ENCODE data around the gene ARSJ.
"Not testable (repeated sequence)": the region's sequence is repeated elsewhere in the genome, so short reads cannot be mapped to it uniquely, and the experiment has no call there.

ARSJ gene

DNA sequence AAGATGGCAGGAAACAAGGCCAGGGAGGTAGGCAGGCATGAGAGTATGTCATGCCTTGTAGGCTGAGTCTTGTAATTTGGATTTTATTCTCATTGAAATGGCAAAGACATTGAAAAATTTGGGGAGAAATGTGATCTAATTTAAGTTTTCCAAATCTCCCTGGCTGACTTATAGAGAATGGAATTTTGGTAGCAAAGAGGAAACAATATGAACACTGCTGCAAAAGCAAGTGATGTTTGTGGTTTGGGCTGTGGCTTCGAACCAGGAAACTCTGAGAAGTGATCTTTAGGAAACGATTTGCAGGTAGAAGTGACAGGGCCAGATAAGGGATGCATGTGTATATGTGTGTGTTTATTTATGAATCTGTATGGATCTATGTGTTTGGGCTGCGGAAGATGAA is 35.6 kb downstream of the ARSJ start:
- TF ChIP-seq, protein P1, sequence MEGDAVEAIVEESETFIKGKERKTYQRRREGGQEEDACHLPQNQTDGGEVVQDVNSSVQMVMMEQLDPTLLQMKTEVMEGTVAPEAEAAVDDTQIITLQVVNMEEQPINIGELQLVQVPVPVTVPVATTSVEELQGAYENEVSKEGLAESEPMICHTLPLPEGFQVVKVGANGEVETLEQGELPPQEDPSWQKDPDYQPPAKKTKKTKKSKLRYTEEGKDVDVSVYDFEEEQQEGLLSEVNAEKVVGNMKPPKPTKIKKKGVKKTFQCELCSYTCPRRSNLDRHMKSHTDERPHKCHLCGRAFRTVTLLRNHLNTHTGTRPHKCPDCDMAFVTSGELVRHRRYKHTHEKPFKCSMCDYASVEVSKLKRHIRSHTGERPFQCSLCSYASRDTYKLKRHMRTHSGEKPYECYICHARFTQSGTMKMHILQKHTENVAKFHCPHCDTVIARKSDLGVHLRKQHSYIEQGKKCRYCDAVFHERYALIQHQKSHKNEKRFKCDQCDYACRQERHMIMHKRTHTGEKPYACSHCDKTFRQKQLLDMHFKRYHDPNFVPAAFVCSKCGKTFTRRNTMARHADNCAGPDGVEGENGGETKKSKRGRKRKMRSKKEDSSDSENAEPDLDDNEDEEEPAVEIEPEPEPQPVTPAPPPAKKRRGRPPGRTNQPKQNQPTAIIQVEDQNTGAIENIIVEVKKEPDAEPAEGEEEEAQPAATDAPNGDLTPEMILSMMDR (conservative IDR thresholded peaks at IDR 0.05), result no peak
- no peak overlapping the region for H3K27ac ChIP-seq

GRCh38 chr4:113943085-113943484 is 36.4 kb downstream of the ARSJ start:
- TF ChIP-seq, protein P1 (conservative IDR thresholded peaks at IDR 0.05), result no peak
- no peak overlapping the region for H3K27ac ChIP-seq

DNA sequence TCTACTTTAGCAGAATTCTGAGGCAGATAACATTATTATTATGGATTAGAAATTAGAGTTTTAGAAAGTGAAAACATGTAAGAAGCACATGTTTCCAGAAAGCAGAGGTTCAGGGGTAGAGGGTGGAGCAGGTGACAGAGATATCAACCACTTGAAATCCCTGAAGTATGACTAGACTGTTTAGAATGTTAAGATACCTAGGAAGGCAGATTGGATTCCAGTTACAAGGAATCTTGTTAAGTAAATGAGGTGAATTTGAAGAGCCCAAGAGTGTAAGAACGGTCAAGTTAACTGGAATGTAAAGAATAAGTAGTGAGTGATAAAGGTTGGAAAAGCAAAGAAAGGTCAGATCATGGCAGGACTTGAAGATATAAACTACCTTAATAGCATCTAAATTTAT is 37.6 kb downstream of the ARSJ start:
- TF ChIP-seq, protein P1 (conservative IDR thresholded peaks at IDR 0.05), result no peak
- no peak overlapping the region for H3K27ac ChIP-seq

GRCh38 chr4:113940103-113940502 is 39.3 kb downstream of the ARSJ start:
- H3K27ac ChIP-seq, result not testable (repeated sequence)

DNA sequence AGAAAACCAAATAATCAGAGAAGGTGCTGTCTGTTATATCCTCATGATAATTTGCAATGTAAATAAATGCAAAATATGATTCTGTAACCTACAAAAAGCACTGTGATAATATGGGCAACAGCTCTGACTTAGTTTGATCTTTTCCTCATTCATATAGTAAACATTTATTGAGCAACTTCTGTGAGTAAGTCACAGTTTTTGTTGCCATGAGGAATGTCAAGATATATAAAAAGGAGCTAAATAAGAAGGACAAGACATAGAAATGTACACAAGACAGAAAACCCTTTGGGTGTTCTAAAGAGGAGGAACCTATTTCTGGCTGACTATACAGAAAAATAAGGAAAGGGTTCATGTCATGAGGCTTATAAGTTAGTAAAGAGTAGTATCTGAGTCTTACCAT is 44.3 kb downstream of the ARSJ start:
- TF ChIP-seq, protein P1 (conservative IDR thresholded peaks at IDR 0.05), result no peak
- no peak overlapping the region for H3K27ac ChIP-seq

DNA sequence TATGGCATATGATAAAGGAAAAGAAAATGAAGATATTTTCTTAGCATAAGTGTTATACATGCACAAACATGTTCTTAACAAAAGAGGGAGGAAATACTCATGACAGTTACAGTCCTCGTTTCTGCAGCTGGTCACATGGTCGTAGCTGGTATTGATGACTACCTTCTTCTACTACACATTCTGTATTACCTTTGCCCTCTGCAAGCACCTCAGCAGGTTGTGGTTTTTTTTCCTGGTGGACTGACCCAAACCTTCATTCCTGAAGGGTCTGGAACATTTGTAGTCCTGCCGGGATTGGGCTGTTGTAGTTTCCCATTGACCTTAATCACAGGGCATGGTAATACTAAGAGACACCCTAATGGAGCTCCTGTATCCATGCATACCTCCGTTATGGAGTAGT is 54.7 kb downstream of the ARSJ start:
- H3K27ac ChIP-seq, result not testable (repeated sequence)

DNA sequence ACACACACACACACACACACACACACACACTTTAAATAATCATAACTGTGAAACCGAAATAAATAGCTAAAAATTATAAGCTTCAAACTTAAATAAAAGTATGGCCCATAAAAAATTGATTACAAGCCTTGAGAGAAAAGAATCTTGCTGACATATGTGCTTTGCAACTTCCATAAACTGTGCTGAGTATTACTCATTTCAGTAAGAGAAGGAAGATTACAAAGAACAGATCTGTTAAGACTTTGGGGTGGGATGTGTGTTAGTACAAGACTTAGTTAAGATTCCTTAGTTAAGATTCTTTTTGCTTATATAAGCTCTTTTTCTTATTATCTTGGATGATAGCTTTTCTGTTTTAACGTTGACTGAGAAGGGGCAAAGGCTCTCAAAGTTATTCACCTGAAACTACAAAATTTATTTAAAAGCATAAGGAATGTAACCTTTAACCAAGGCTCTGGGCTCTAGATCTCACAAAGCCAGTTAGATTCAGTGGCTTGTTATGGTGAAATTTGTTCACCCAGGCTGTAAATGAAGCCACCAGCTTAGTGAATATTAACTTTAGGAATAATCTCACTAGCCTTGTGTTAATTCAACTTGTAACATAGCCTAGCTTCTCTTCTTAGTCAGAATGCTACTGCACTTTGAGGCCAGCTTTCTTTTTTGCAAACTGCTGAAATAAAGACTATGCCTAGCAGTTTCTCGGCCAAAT is 58.2 kb downstream of the ARSJ start:
- no peak overlapping the region for H3K27ac ChIP-seq
- TF ChIP-seq, protein P1 (conservative IDR thresholded peaks at IDR 0.05), result no peak

- no peak overlapping the region for H3K27ac ChIP-seq
- TF ChIP-seq, protein P1 (conservative IDR thresholded peaks at IDR 0.05), result no peak
Measured at GRCh38 chr4:113919611-113920010, 59.8 kb downstream of the ARSJ start.

GRCh38 chr4:113919145-113919544 is 60.3 kb downstream of the ARSJ start:
- no peak overlapping the region for H3K27ac ChIP-seq
- TF ChIP-seq, protein P1 (conservative IDR thresholded peaks at IDR 0.05), result no peak
